Muscle layer of duodenum (tissue), 2 donors: ENCODE measurements around the gene ABLIM1.

ENCODE experiments used
- H3K27ac ChIP-seq: one replicate; pipeline ENCODE4 v1.7.0; 2013; ENCODE audit warnings: mild to moderate bottlenecking, low read length
- H3K27me3 ChIP-seq: one replicate; pipeline ENCODE4 v1.7.0; 2013; ENCODE audit warnings: low read depth, mild to moderate bottlenecking, control low read depth, low read length
- H3K36me3 ChIP-seq, 2 donors: one replicate each; pipeline ENCODE4 v1.7.0; 2013; ENCODE audit warnings: low read length in 2 of 2, control low read depth in 1 of 2, mild to moderate bottlenecking in 1 of 2; ENCODE audit not compliant: insufficient read depth in 2 of 2, control insufficient read depth in 1 of 2
- H3K4me1 ChIP-seq, 2 donors: one replicate each; pipeline ENCODE4 v1.7.0; 2013; ENCODE audit warnings: low read length in 2 of 2, mild to moderate bottlenecking in 2 of 2, control low read depth in 1 of 2, moderate library complexity in 1 of 2; ENCODE audit not compliant: insufficient read depth in 2 of 2, control insufficient read depth in 1 of 2
- H3K4me3 ChIP-seq, 2 donors: one replicate each; pipeline ENCODE4 v1.7.0; 2013; ENCODE audit warnings: low read length in 2 of 2, low read depth in 1 of 2, mild to moderate bottlenecking in 1 of 2
- H3K9me3 ChIP-seq, 2 donors: one replicate each; pipeline ENCODE4 v1.7.0; 2013; ENCODE audit warnings: low read length in 2 of 2, control low read depth in 1 of 2, mild to moderate bottlenecking in 1 of 2; ENCODE audit not compliant: control insufficient read depth in 1 of 2
- donor health status: healthy.

ABLIM1 gene

GRCh38 chr10:114551636-114551972 lies 106.5 kb downstream of the ABLIM1 start:
- H3K36me3 ChIP-seq: no peaks in the 10 kb centered on the region
- no peaks in the 10 kb centered on the region for H3K27me3 ChIP-seq
- peak overlapping the region; percentile 41 to 60 for H3K4me3 ChIP-seq
- H3K9me3 ChIP-seq: no peaks in the 10 kb centered on the region
- peaks cover 7 to 12% of the 10 kb centered on the region in 2 donors for H3K4me1 ChIP-seq
- H3K27ac ChIP-seq: peak overlapping the region; percentile 52

GRCh38 chr10:114550756-114551635 lies 107.1 kb downstream of the ABLIM1 start:
- Histone ChIP-seq H3K27me3 (no peaks in the 10 kb centered on the region), H3K4me1 (peaks cover 7 to 12% of the 10 kb centered on the region in 2 donors), H3K9me3 (no peaks in the 10 kb centered on the region), H3K36me3 (no peaks in the 10 kb centered on the region), H3K27ac (no peak overlapping the region), H3K4me3 (peak overlapping the region; percentile 41 to 60)

- Histone ChIP-seq H3K9me3 (no peaks in the 10 kb centered on the region), H3K4me3 (no peak overlapping the region), H3K4me1 (peaks cover 7 to 12% of the 10 kb centered on the region in 2 donors), H3K27ac (no peak overlapping the region), H3K27me3 (no peaks in the 10 kb centered on the region), H3K36me3 (no peaks in the 10 kb centered on the region)
Observed at GRCh38 chr10:114548662-114549061, 109.4 kb downstream of the ABLIM1 start.

- Histone ChIP-seq H3K4me1 (peaks cover 7 to 12% of the 10 kb centered on the region in 2 donors), H3K4me3 (no peak overlapping the region), H3K36me3 (no peaks in the 10 kb centered on the region), H3K27ac (no peak overlapping the region), H3K9me3 (no peaks in the 10 kb centered on the region), H3K27me3 (no peaks in the 10 kb centered on the region)
Observed at GRCh38 chr10:114547514-114547913, 110.6 kb downstream of the ABLIM1 start.

- H3K27ac ChIP-seq: no peak overlapping the region
- peaks cover 7 to 12% of the 10 kb centered on the region in 2 donors for H3K4me1 ChIP-seq
- H3K27me3 ChIP-seq: no peaks in the 10 kb centered on the region
- H3K9me3 ChIP-seq: no peaks in the 10 kb centered on the region
- H3K4me3 ChIP-seq: no peak overlapping the region
- H3K36me3 ChIP-seq: no peaks in the 10 kb centered on the region
Observed at GRCh38 chr10:114547056-114547455, 111.0 kb downstream of the ABLIM1 start.

- H3K9me3 ChIP-seq: no peaks in the 10 kb centered on the region
- H3K36me3 ChIP-seq: no peaks in the 10 kb centered on the region
- H3K27me3 ChIP-seq: no peaks in the 10 kb centered on the region
- no peak overlapping the region for H3K4me3 ChIP-seq
- peaks cover 0 to 2% of the 10 kb centered on the region in 2 donors for H3K4me1 ChIP-seq
- no peak overlapping the region for H3K27ac ChIP-seq
Observed at GRCh38 chr10:114545819-114546218, 112.3 kb downstream of the ABLIM1 start.

- H3K36me3 ChIP-seq: no peaks in the 10 kb centered on the region
- H3K27ac ChIP-seq: no peak overlapping the region
Observed at GRCh38 chr10:114545071-114545470, 113.0 kb downstream of the ABLIM1 start.

GRCh38 chr10:114544045-114544659 lies 113.9 kb downstream of the ABLIM1 start:
- H3K9me3 ChIP-seq: no peaks in the 10 kb centered on the region
- no peaks in the 10 kb centered on the region for H3K4me1 ChIP-seq
- H3K36me3 ChIP-seq: no peaks in the 10 kb centered on the region
- H3K27ac ChIP-seq: no peak overlapping the region
- no peaks in the 10 kb centered on the region for H3K27me3 ChIP-seq
- H3K4me3 ChIP-seq: no peak overlapping the region

More at GRCh38 chr10:114545071-114545470, 113.0 kb downstream of the ABLIM1 start:
- H3K4me3 ChIP-seq: no peak overlapping the region
- H3K27me3 ChIP-seq: no peaks in the 10 kb centered on the region
- no peaks in the 10 kb centered on the region for H3K4me1 ChIP-seq
- no peaks in the 10 kb centered on the region for H3K9me3 ChIP-seq

- H3K4me1 ChIP-seq: no peaks in the 10 kb centered on the region
- H3K4me3 ChIP-seq: no peak overlapping the region
- no peaks in the 10 kb centered on the region for H3K36me3 ChIP-seq
- no peaks in the 10 kb centered on the region for H3K27me3 ChIP-seq
- H3K9me3 ChIP-seq: no peaks in the 10 kb centered on the region
- H3K27ac ChIP-seq: no peak overlapping the region
Observed at GRCh38 chr10:114543456-114543855, 114.6 kb downstream of the ABLIM1 start.

- H3K9me3 ChIP-seq: no peaks in the 10 kb centered on the region
- no peaks in the 10 kb centered on the region for H3K27me3 ChIP-seq
- no peak overlapping the region for H3K27ac ChIP-seq
- no peaks in the 10 kb centered on the region for H3K4me1 ChIP-seq
- H3K36me3 ChIP-seq: no peaks in the 10 kb centered on the region
- no peak overlapping the region for H3K4me3 ChIP-seq
Observed at GRCh38 chr10:114542373-114542772, 115.7 kb downstream of the ABLIM1 start.

- no peaks in the 10 kb centered on the region for H3K4me1 ChIP-seq
- no peaks in the 10 kb centered on the region for H3K36me3 ChIP-seq
- peak overlapping the region; percentile 34 for H3K27ac ChIP-seq
- no peaks in the 10 kb centered on the region for H3K9me3 ChIP-seq
- no peaks in the 10 kb centered on the region for H3K27me3 ChIP-seq
- no peak overlapping the region for H3K4me3 ChIP-seq
Observed at GRCh38 chr10:114541797-114542160, 116.3 kb downstream of the ABLIM1 start.
